GM12891 (cell line): ENCODE results near the gene ECI1.

Experiments used
- PAX5 ChIP-seq: IDR thresholded peaks from 2 replicates; pipeline ENCODE4 v1.6.1; 2011; ENCODE audit warnings: low read length, moderate library complexity, mild to moderate bottlenecking; ENCODE audit not compliant: insufficient read depth, severe bottlenecking
- POLR2A ChIP-seq: IDR thresholded peaks from 2 replicates; pipeline ENCODE4 v1.6.1; 2011; ENCODE audit warnings: low read depth, low read length, control low read depth
- POLR2AphosphoS5 ChIP-seq: IDR thresholded peaks from 2 replicates; pipeline ENCODE4 v1.6.1; 2011; ENCODE audit warnings: low read depth, low read length, control low read depth
- POU2F2 ChIP-seq: IDR thresholded peaks from 2 replicates; pipeline ENCODE4 v1.6.1; 2011; ENCODE audit warnings: low read depth, mild to moderate bottlenecking, control low read depth, low read length, moderate library complexity
- SPI1 ChIP-seq: IDR thresholded peaks from 2 replicates; pipeline ENCODE4 v1.6.1; 2011; ENCODE audit warnings: low read depth, low read length, control low read depth
- TAF1 ChIP-seq: IDR thresholded peaks from 2 replicates; pipeline ENCODE4 v1.6.1; 2011; ENCODE audit warnings: low read depth, low read length, control low read depth

- no peak for TF ChIP-seq POLR2A
- TF ChIP-seq POLR2AphosphoS5, result no peak
- no peak for TF ChIP-seq TAF1
- no peak for TF ChIP-seq SPI1
- TF ChIP-seq POU2F2, result no peak
- TF ChIP-seq PAX5, result no peak
Measured at GRCh38 chr16:2199095-2199494, 52.3 kb downstream of the ECI1 start.
